Measurements from ENCODE around the gene PPP4R3C. TPM values are rescaled to one million over a fixed set of nuclear protein-coding genes. Genes with fewer than 3 reads are reported as not detected.

Gene PPP4R3C
- total RNA-seq, 2 experiments from 2014 or later: not detected

Other genes with a start within 250 kb of the PPP4R3C start
- gene DCAF8L2, start 127.0 kb upstream of the PPP4R3C start, total RNA-seq: not detected

Data from activated CD8-positive, alpha-beta memory T cell treated with anti-CD3 and anti-CD28 coated beads, Interleukin-2, amount 10 ng/mL, durations not matched to agents 7 days and 5 days (primary cell).